Psoas muscle (tissue), 8 donors: ENCODE results near the gene MPHOSPH10. TPM values are rescaled to one million over a fixed set of nuclear protein-coding genes. Genes with fewer than 3 reads are reported as not detected.

Source experiments
- ATAC-seq, 4 donors: fragments of 200-7000 bp; cut with Tn5 transposase; one replicate each; pipeline ENCODE4 v1.9.1; 2020; ENCODE audit warnings: moderate library complexity in 3 of 4, mild to moderate bottlenecking in 2 of 4
- DNase-seq, 2 donors: peaks; one replicate each; pipeline ENCODE4 v3.0.0-alpha.2; 2020
- H3K27ac ChIP-seq: fragments of 200-600 bp; one replicate; pipeline ENCODE4 v1.8.0; 2022
- H3K27me3 ChIP-seq, 3 donors: fragments of 200-600 bp in 1 of 3; one replicate each; pipeline versions ENCODE4 v1.6.1 to v1.8.0; 2013 to 2022; ENCODE audit warnings: low read length in 2 of 3, mild to moderate bottlenecking in 2 of 3, moderate library complexity in 1 of 3; ENCODE audit not compliant: insufficient read depth in 3 of 3
- H3K36me3 ChIP-seq, 2 donors: fragments of 200-600 bp in 1 of 2; one replicate each; pipeline versions ENCODE4 v1.6.1 to v1.8.0; 2013 to 2022; ENCODE audit warnings: low read depth in 1 of 2, mild to moderate bottlenecking in 1 of 2, moderate library complexity in 1 of 2; ENCODE audit not compliant: insufficient read depth in 1 of 2
- H3K4me1 ChIP-seq: fragments of 200-600 bp; one replicate; pipeline ENCODE4 v1.8.0; 2022
- H3K4me3 ChIP-seq: fragments of 200-600 bp; one replicate; pipeline ENCODE4 v1.8.0; 2022; ENCODE audit warnings: mild to moderate bottlenecking
- H3K9me3 ChIP-seq: fragments of 200-600 bp; one replicate; pipeline ENCODE4 v1.8.0; 2022
- CTCF ChIP-seq: fragments of 200-600 bp; IDR thresholded peaks from one replicate; pipeline ENCODE4 v1.8.0; 2022; ENCODE audit warnings: antibody characterized with exemption
- WGBS, 3 donors: extraction: QIAGEN DNeasy Blood & Tissue Kit; methylation state at CpG; one replicate each; pipeline versions ENCODE4 v1.1.6 to v1.1.7; 2013; 5-methylcytosine and 5-hydroxymethylcytosine counted together
- intact Hi-C, 2 donors: fragments of 100-400 bp; cut with DNase I; formaldehyde crosslinking; loops; one replicate each; pipeline versions ENCODE4 v1.11.0 to v1.14.2; 2022
- polyA plus RNA-seq, 3 donors: library from polyadenylated mRNA; stranded (reverse); fragments of 200-250 nt; gene quantifications; one replicate each; pipeline ENCODE4 v1.2.3, GENCODE V29; 2013
- total RNA-seq, 4 donors: library from RNA; stranded (reverse); fragmentation: NEBNext Ultra II Directional in 2 of 4; extraction: Animal tissue kit (Norgen Biotek cat#: 25700) in 2 of 4; gene quantifications; one replicate each; pipeline versions ENCODE4 v1.2.1 to v1.2.4, GENCODE V29; 2021 to 2023
- donor health status: healthy with polysubstance abuse.
- donor health status: DM: no; HTN: no; CAD: no; lungs with moderate emphysema.
- donor health status: Bipolar disorder and iron deficiency.
- donor health status: healthy.
- donor health status: DM: yes; HTN: yes; CAD: no.
- donor health status: DM: no; HTN: no; CAD: no.
- donor health status: DM: no; HTN: no; CAD: no.
- donor health status: DM: yes; HTN: yes; CAD: no.

Gene MPHOSPH10
- total and polyA plus RNA-seq, 7 donors = 32.9 to 53.7 (median 39.7) TPM

- Histone ChIP-seq H3K27me3 (peaks cover 0 to 3% (median 0%) of the 10 kb centered on the region in 3 donors), H3K4me3 (no peak overlapping the region), H3K9me3 (no peaks in the 10 kb centered on the region), H3K36me3 (peaks cover 0 to 13% of the 10 kb centered on the region in 2 donors), H3K4me1 (no peaks in the 10 kb centered on the region), H3K27ac (no peak overlapping the region)
- intact Hi-C loops = loop anchor here in 1 of 2 donors (10.0 kb wide), 1 partner anchor 360 kb away; no protein-coding TSS in a partner anchor
- 72 to 77% (median 76%) methylated on average over 6 of the region's 6 CpGs for WGBS, 3 donors
- ATAC-seq (no peak), DNase-seq (no peak)
- TF ChIP-seq CTCF = no peak
Measured at GRCh38 chr2:71154798-71155197, 24.4 kb downstream of the MPHOSPH10 start.

DNA sequence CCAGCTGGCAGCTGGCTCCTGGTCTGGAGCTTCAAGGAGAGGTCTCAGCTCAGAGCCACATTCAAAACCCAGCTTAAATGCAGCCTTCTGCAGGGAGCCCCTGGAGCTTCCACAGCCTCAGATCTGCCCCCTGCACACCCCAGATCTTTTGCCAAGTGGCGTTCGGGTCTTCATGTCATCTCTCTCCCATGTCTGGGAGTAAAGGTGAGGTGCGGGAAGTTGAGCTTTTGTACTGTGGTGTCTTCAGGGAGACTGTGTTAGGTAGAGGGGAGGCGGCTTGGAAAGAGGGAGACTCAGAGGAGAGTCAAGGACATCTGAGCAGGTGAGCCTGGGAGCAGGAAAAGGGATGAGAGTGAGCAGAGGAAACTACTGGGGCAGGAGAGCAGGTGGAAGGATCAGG is 25.4 kb downstream of the MPHOSPH10 start:
- intact Hi-C loops = loop anchor here in 1 of 2 donors (10.0 kb wide), 1 partner anchor 359 kb away; no protein-coding TSS in a partner anchor

GRCh38 chr2:71156573-71156972 is 26.1 kb downstream of the MPHOSPH10 start:
- no peak overlapping the region for H3K4me3 ChIP-seq
- H3K4me1 ChIP-seq = no peaks in the 10 kb centered on the region
- H3K36me3 ChIP-seq = no peaks in the 10 kb centered on the region
- ATAC-seq = no peak
- H3K9me3 ChIP-seq = no peaks in the 10 kb centered on the region
- H3K27me3 ChIP-seq = peaks cover 0 to 3% (median 0%) of the 10 kb centered on the region in 3 donors
- no peak overlapping the region for H3K27ac ChIP-seq
- intact Hi-C loops = loop anchor here in 1 of 2 donors (10.0 kb wide), 1 partner anchor 358 kb away; no protein-coding TSS in a partner anchor
- WGBS, 3 donors = 24 to 38% (median 26%) methylated on average over 6 of the region's 6 CpGs
- DNase-seq = no peak
- no peak for TF ChIP-seq CTCF

More for the DNA sequence above, 25.4 kb downstream of the MPHOSPH10 start:
- WGBS, 3 donors = 90 to 96% (median 92%) methylated on average over 4 of the region's 4 CpGs
- peaks cover 0 to 3% (median 0%) of the 10 kb centered on the region in 3 donors for H3K27me3 ChIP-seq
- no peak for TF ChIP-seq CTCF
- no peaks in the 10 kb centered on the region for H3K4me1 ChIP-seq
- no peaks in the 10 kb centered on the region for H3K9me3 ChIP-seq
- no peak overlapping the region for H3K4me3 ChIP-seq
- H3K36me3 ChIP-seq = peaks cover 0 to 3% of the 10 kb centered on the region in 2 donors
- no peak overlapping the region for H3K27ac ChIP-seq
- DNase-seq = no peak
- no peak for ATAC-seq

GRCh38 chr2:71157124-71157793 is 26.8 kb downstream of the MPHOSPH10 start:
- 6 to 9% (median 8%) methylated on average over 16 of the region's 16 CpGs for WGBS, 3 donors
- no peaks in the 10 kb centered on the region for H3K9me3 ChIP-seq
- H3K36me3 ChIP-seq = no peaks in the 10 kb centered on the region
- H3K4me1 ChIP-seq = no peaks in the 10 kb centered on the region
- H3K4me3 ChIP-seq = peak overlapping the region; percentile 30
- H3K27ac ChIP-seq = no peak overlapping the region
- H3K27me3 ChIP-seq = peaks cover 0 to 3% (median 0%) of the 10 kb centered on the region in 3 donors
- DNase-seq (peak; percentile 31 to 57), ATAC-seq (peak in 3 of 4 donors; percentile 75 to 81 (median 76))
- peak; percentile 53 for TF ChIP-seq CTCF
- intact Hi-C loops = loop anchor here in 1 of 2 donors (10.0 kb wide), 1 partner anchor 358 kb away; no protein-coding TSS in a partner anchor
